Heart right ventricle (tissue), 16 donors: ENCODE measurements around the gene INO80B. TPM values are rescaled to one million over a fixed set of nuclear protein-coding genes. Genes with fewer than 3 reads are reported as not detected.
"Not testable (repeated sequence)": the region's sequence is repeated elsewhere in the genome, so short reads cannot be mapped to it uniquely, and the experiment has no call there.

Source experiments
- ATAC-seq, 8 donors: fragments of 200-7000 bp; cut with Tn5 transposase; one replicate each; pipeline ENCODE4 v1.9.1; 2020; ENCODE audit warnings: mild to moderate bottlenecking in 8 of 8, moderate library complexity in 8 of 8, moderate number of reproducible peaks in 1 of 8
- DNase-seq, 2 donors: peaks; one replicate each; pipeline ENCODE4 v3.0.0-alpha.2; 2020
- H3K27ac ChIP-seq, 10 donors: fragments of 200-600 bp; sonication (generic) in 2 of 10; one replicate each; pipeline versions ENCODE4 v1.5.0 to v1.8.0; 2020 to 2022; ENCODE audit warnings: mild to moderate bottlenecking in 3 of 10
- H3K27me3 ChIP-seq, 7 donors: fragments of 200-600 bp; one replicate each; pipeline ENCODE4 v1.8.0; 2021 to 2022; ENCODE audit warnings: mild to moderate bottlenecking in 2 of 7
- H3K36me3 ChIP-seq, 9 donors: fragments of 200-600 bp; sonication (generic) in 1 of 9; one replicate each; pipeline versions ENCODE4 v1.5.0 to v1.8.0; 2020 to 2022; ENCODE audit warnings: mild to moderate bottlenecking in 2 of 9
- H3K4me1 ChIP-seq, 9 donors: fragments of 200-600 bp; sonication (generic) in 1 of 9; one replicate each; pipeline versions ENCODE4 v1.5.0 to v1.8.0; 2020 to 2022; ENCODE audit warnings: mild to moderate bottlenecking in 4 of 9
- H3K4me3 ChIP-seq, 10 donors: fragments of 200-600 bp; sonication (generic) in 2 of 10; one replicate each; pipeline versions ENCODE4 v1.5.0 to v1.8.0; 2020 to 2022; ENCODE audit warnings: mild to moderate bottlenecking in 7 of 10, moderate library complexity in 2 of 10
- H3K9me3 ChIP-seq, 11 donors: fragments of 200-600 bp in 10 of 11; sonication (generic) in 2 of 11; one replicate each; pipeline versions ENCODE4 v1.5.0 to v1.8.0; 2013 to 2022; ENCODE audit warnings: mild to moderate bottlenecking in 2 of 11, control low read depth in 1 of 11, moderate library complexity in 1 of 11
- WGBS, 2 donors: extraction: QIAGEN DNeasy Blood & Tissue Kit; methylation state at CpG; one replicate each; pipeline ENCODE4 v1.1.7; 2013; ENCODE audit warnings: inconsistent platforms in 1 of 2; 5-methylcytosine and 5-hydroxymethylcytosine counted together
- intact Hi-C, 10 donors: fragments of 100-400 bp; cut with DNase I; formaldehyde crosslinking; loops; one replicate each; pipeline versions ENCODE4 v1.11.1 to v1.14.2; 2022
- polyA plus RNA-seq, 2 donors: library from polyadenylated mRNA; stranded (reverse); fragments of 200-250 nt; gene quantifications; one replicate each; pipeline ENCODE4 v1.2.3, GENCODE V29; 2013
- total RNA-seq, 10 donors: library from RNA; stranded (reverse); fragmentation: NEBNext Ultra II Directional in 3 of 10; extraction: Animal tissue kit (Norgen Biotek cat#: 25700) in 3 of 10; gene quantifications; one replicate each; pipeline versions ENCODE4 v1.2.1 to v1.2.4, GENCODE V29; 2021 to 2023
- TF ChIP-seq, protein P1 (sequence below), 9 donors: fragments of 200-600 bp; sonication (generic) in 2 of 9; IDR thresholded peaks; one replicate each; pipeline versions ENCODE4 v1.5.0 to v1.8.0; 2021 to 2022; ENCODE audit warnings: antibody characterized with exemption in 9 of 9, mild to moderate bottlenecking in 5 of 9, moderate library complexity in 1 of 9
- donor health status: Arrhythmogenic right ventricular cardiomyopathy.
- donor health status: ischemic (EF 13 %, LVEDD 7.1; RV severe dilation, severe dysfunction).
- donor health status: healthy with polysubstance abuse.
- donor health status: DM: no; HTN: yes; CAD: no.
- donor health status: DM: no; HTN: no; CAD: no.
- donor health status: ischemic (EF 25% LVEDD 6.9; RV normal size, moderate dysfunction).
- donor health status: ischemic (EF 25% LVEDD 5.7; RV mildly dilated, moderate dysfunction).
- donor health status: healthy.
- donor health status: DM: yes; HTN: yes; CAD: no.
- donor health status: Ischemic cardiomyopathy.
- donor health status: ischemic (EF 35%, LVEDD 5.7; RV mildly dilated, moderate dysfunction).
- donor health status: nonischemic (EF 11% LVEDD 7.7; RV severe dilation, severe dysfunction).
- donor health status: DM: yes; HTN: yes; CAD: no.
- donor health status: PGD.
- donor health status: ischemic (EF 29% LVEDD 5.4; RV normal size, mild dysfunction).
- donor health status: nonischemic (EF 23%, LVEDD 6.1; RV moderate dilation, normal function).

Gene INO80B
- total and polyA plus RNA-seq, 12 donors, result 8.9 to 40.7 (median 19.8) TPM

- H3K4me1 ChIP-seq, result peaks cover 10 to 40% (median 29%) of the 10 kb centered on the region in 9 donors
- TF ChIP-seq, protein P1, sequence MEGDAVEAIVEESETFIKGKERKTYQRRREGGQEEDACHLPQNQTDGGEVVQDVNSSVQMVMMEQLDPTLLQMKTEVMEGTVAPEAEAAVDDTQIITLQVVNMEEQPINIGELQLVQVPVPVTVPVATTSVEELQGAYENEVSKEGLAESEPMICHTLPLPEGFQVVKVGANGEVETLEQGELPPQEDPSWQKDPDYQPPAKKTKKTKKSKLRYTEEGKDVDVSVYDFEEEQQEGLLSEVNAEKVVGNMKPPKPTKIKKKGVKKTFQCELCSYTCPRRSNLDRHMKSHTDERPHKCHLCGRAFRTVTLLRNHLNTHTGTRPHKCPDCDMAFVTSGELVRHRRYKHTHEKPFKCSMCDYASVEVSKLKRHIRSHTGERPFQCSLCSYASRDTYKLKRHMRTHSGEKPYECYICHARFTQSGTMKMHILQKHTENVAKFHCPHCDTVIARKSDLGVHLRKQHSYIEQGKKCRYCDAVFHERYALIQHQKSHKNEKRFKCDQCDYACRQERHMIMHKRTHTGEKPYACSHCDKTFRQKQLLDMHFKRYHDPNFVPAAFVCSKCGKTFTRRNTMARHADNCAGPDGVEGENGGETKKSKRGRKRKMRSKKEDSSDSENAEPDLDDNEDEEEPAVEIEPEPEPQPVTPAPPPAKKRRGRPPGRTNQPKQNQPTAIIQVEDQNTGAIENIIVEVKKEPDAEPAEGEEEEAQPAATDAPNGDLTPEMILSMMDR (IDR thresholded peaks at IDR 0.05), result peak; percentile 81 to 98 (median 88)
- H3K9me3 ChIP-seq, result no peaks in the 10 kb centered on the region
- peak within 1 kb of the TSS; percentile 74 to 97 (median 88) for H3K4me3 ChIP-seq
- peak; percentile 94 to 98 for DNase-seq
- peak within 1 kb of the TSS; percentile 78 to 94 (median 90) for H3K27ac ChIP-seq
- H3K36me3 ChIP-seq, result peaks cover 0 to 64% (median 3%) of the 10 kb centered on the region in 9 donors
- H3K27me3 ChIP-seq, result no peaks in the 10 kb centered on the region
- 1% methylated on average over 50 of the region's 50 CpGs for WGBS, 2 donors
- peak; percentile 98 to 99 (median 99) for ATAC-seq
- intact Hi-C loops, result loop anchor here in 9 of 10 donors (1.0 to 5.0 kb wide), 10 partner anchors 24 to 104 kb away; partner anchors contain the start of genes AUP1 (in 4 of the 9), HTRA2 (in 4 of the 9), PCGF1 (in 2 of the 9) and DQX1 (in 1 of the 9)
Observed at GRCh38 chr2:74482801-74483674, 28.2 kb downstream of the INO80B start, which contains the start of the genes CCDC142 and TTC31. Gene CCDC142, minus strand, starts transcription at chr2:74482998. Its CDS starts 161 bp downstream, at chr2:74482837. Gene TTC31, plus strand, starts transcription at chr2:74483081. Its CDS starts 15 bp downstream, at chr2:74483096.

GRCh38 chr2:74483675-74484164, 28.8 kb downstream of the INO80B start:
- intact Hi-C loops, result loop anchor here in 9 of 10 donors (1.0 to 5.0 kb wide), 10 partner anchors 23 to 104 kb away; partner anchors contain the start of genes AUP1 (in 4 of the 9), HTRA2 (in 4 of the 9), PCGF1 (in 2 of the 9) and DQX1 (in 1 of the 9)

DNA sequence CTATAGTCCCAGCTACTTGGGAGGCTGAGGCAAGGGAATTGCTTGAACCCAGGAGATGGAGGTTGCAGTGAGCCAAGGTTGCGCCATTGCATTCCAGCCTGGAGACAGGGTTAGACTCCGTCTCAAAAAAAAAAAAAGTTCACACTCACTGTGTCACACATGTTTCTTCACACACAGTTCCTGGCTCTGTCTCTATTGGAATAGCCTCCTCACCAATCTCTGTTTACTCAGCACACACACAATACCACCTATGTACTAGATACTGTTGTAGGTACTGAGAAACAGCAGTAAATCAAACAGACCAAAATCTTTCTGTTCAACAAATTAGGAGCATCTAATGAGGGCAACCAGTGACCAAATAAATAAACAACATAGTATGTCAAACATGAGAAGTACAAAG, 31.3 kb downstream of the INO80B start:
- no peak overlapping the region for H3K4me3 ChIP-seq
- peaks cover 0 to 64% (median 13%) of the 10 kb centered on the region in 9 donors for H3K36me3 ChIP-seq
- TF ChIP-seq, protein P1 (IDR thresholded peaks at IDR 0.05), result no peak
- no peak for ATAC-seq
- H3K27me3 ChIP-seq, result no peaks in the 10 kb centered on the region
- WGBS, 2 donors, result 98 to 100% methylated on average over 2 of the region's 2 CpGs
- no peaks in the 10 kb centered on the region for H3K9me3 ChIP-seq
- intact Hi-C loops, result loop anchor here in 1 of 10 donors (5.0 kb wide), 1 partner anchor 101 kb away; no protein-coding TSS in a partner anchor
- H3K27ac ChIP-seq, result no peak overlapping the region
- DNase-seq, result no peak
- peaks cover 6 to 25% (median 20%) of the 10 kb centered on the region in 9 donors for H3K4me1 ChIP-seq

More at GRCh38 chr2:74483675-74484164, 28.8 kb downstream of the INO80B start:
- peaks cover 10 to 40% (median 29%) of the 10 kb centered on the region in 9 donors for H3K4me1 ChIP-seq
- not testable (repeated sequence) for H3K27me3 ChIP-seq, H3K9me3 ChIP-seq, ATAC-seq, DNase-seq
- peaks cover 0 to 64% (median 3%) of the 10 kb centered on the region in 9 donors for H3K36me3 ChIP-seq
- WGBS, 2 donors, result 76 to 78% methylated on average over 19 of the region's 19 CpGs
- H3K27ac ChIP-seq, result peak overlapping the region in 7 of 10 donors; percentile 87 to 94 (median 92)
- H3K4me3 ChIP-seq, result peak overlapping the region; percentile 74 to 97 (median 88)

DNA sequence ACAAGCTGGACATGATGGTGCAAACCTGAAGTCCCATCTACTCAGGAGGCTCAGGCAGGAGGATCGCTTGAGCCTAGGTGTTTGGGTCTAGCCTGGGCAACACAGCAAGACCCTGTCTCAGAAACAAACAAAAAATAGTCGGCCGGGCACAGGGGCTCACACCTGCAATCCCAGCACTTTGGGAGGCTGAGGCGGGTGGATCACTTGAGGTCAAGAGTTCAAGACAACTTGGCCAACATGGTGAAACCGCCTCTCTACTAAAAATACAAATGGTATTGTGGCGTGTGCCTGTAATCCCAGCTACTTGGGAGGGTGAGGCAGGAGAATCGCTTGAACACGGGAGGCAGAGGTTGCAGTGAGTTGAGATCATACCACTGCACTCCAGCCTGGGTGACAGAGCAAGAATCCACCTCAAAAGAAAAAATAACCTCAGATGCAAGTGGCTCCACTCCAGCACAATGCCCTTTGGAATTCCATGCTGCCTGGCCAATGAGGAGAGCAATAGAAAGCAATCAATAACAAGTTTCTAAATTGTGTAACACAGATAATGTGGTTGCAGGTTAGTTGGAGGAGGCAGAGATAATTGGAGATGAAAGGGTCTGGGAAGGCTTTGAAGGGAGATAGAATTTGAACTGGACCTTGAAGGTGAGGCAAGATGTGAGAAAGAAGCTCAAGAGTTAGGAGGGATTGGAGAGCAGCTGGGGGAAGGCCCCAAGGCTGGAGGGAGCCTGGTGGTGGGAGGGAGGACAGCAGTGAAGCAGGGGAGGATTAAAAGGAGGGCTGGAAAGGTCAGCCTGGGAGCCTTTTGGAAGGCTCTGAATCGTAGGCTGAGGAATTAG, 34.0 kb downstream of the INO80B start:
- TF ChIP-seq, protein P1 (IDR thresholded peaks at IDR 0.05), result no peak
- 93 to 94% methylated on average over 9 of the region's 9 CpGs for WGBS, 2 donors
- no peak overlapping the region for H3K27ac ChIP-seq
- no peak overlapping the region for H3K4me3 ChIP-seq
- peaks cover 0 to 7% (median 6%) of the 10 kb centered on the region in 9 donors for H3K4me1 ChIP-seq
- H3K27me3 ChIP-seq, result no peaks in the 10 kb centered on the region
- intact Hi-C loops, result loop anchor here in 1 of 10 donors (5.0 kb wide), 1 partner anchor 98 kb away; no protein-coding TSS in a partner anchor
- no peak for DNase-seq
- ATAC-seq, result no peak
- H3K9me3 ChIP-seq, result no peaks in the 10 kb centered on the region
- peaks cover 0 to 91% (median 33%) of the 10 kb centered on the region in 9 donors for H3K36me3 ChIP-seq
